ENCODE data around the gene ZSWIM4. TPM values are rescaled to one million over a fixed set of nuclear protein-coding genes. Genes with fewer than 3 reads are reported as not detected.
"Not testable (repeated sequence)": the region's sequence is repeated elsewhere in the genome, so short reads cannot be mapped to it uniquely, and the experiment has no call there.

Gene ZSWIM4
- total RNA-seq, 4 donors from 2014 or later: 1.6 to 9.1 (median 5.8) TPM

- Histone ChIP-seq H3K4me3 (no peak overlapping the region), H3K36me3 (peaks cover 0 to 45% (median 0%) of the 10 kb centered on the region in 3 donors), H3K27ac (no peak overlapping the region), H3K4me1 (peaks cover 0 to 12% (median 4%) of the 10 kb centered on the region in 4 donors), H3K27me3 (no peaks in the 10 kb centered on the region), H3K9me3 (no peaks in the 10 kb centered on the region)
- TF ChIP-seq POLR2A (IDR thresholded peaks at IDR 0.05) (no peak), CTCF (IDR thresholded peaks at IDR 0.05) (no peak)
- no peak for DNase-seq
Observed at GRCh38 chr19:13770013-13770635, 25.1 kb upstream of the ZSWIM4 start.

GRCh38 chr19:13774217-13775191 is 20.7 kb upstream of the ZSWIM4 start, which contains the start of gene C19orf53:
TSS of gene C19orf53 (plus strand) at chr19:13774456. CDS start at chr19:13774478, 22 bp downstream.
- DNase-seq: peak; percentile 88 to 95 (median 90)

GRCh38 chr19:13778398-13778797 is 16.8 kb upstream of the ZSWIM4 start:
- H3K9me3 ChIP-seq: no peaks in the 10 kb centered on the region
- peaks cover 0 to 26% (median 5%) of the 10 kb centered on the region in 4 donors for H3K4me1 ChIP-seq

More at GRCh38 chr19:13774217-13775191, 20.7 kb upstream of the ZSWIM4 start, which contains the start of gene C19orf53:
- H3K4me1 ChIP-seq: peaks cover 0 to 13% (median 5%) of the 10 kb centered on the region in 4 donors
- no peaks in the 10 kb centered on the region for H3K9me3 ChIP-seq
- H3K27me3 ChIP-seq: no peaks in the 10 kb centered on the region
- H3K27ac ChIP-seq: peak within 1 kb of the TSS; percentile 82 to 94 (median 84)
- TF ChIP-seq CTCF (IDR thresholded peaks at IDR 0.05): peak in 2 of 6 experiments; percentile 15 to 27
- peak; percentile 76 to 86 for TF ChIP-seq POLR2A (IDR thresholded peaks at IDR 0.05)
- peak within 1 kb of the TSS; percentile 74 to 88 (median 88) for H3K4me3 ChIP-seq
- peaks cover 0 to 53% (median 0%) of the 10 kb centered on the region in 3 donors for H3K36me3 ChIP-seq

GRCh38 chr19:13778847-13779246 is 16.4 kb upstream of the ZSWIM4 start:
- no peaks in the 10 kb centered on the region for H3K9me3 ChIP-seq
- H3K27ac ChIP-seq: no peak overlapping the region
- no peak for TF ChIP-seq CTCF (IDR thresholded peaks at IDR 0.05)
- TF ChIP-seq POLR2A (IDR thresholded peaks at IDR 0.05): no peak
- peaks cover 0 to 24% (median 0%) of the 10 kb centered on the region in 3 donors for H3K36me3 ChIP-seq
- DNase-seq: no peak
- no peak overlapping the region for H3K4me3 ChIP-seq
- no peaks in the 10 kb centered on the region for H3K27me3 ChIP-seq
- H3K4me1 ChIP-seq: peaks cover 0 to 24% (median 3%) of the 10 kb centered on the region in 4 donors

More at GRCh38 chr19:13778398-13778797, 16.8 kb upstream of the ZSWIM4 start:
- no peak overlapping the region for H3K4me3 ChIP-seq
- no peak overlapping the region for H3K27ac ChIP-seq
- peaks cover 0 to 24% (median 0%) of the 10 kb centered on the region in 3 donors for H3K36me3 ChIP-seq
- H3K27me3 ChIP-seq: no peaks in the 10 kb centered on the region
- DNase-seq: no peak
- TF ChIP-seq CTCF (IDR thresholded peaks at IDR 0.05) (no peak), POLR2A (IDR thresholded peaks at IDR 0.05) (no peak)

GRCh38 chr19:13779794-13780193 is 15.4 kb upstream of the ZSWIM4 start:
- peaks cover 0 to 24% (median 0%) of the 10 kb centered on the region in 3 donors for H3K36me3 ChIP-seq
- H3K4me1 ChIP-seq: peaks cover 0 to 24% (median 4%) of the 10 kb centered on the region in 4 donors
- H3K27ac ChIP-seq, H3K4me3 ChIP-seq, H3K27me3 ChIP-seq, H3K9me3 ChIP-seq, DNase-seq: not testable (repeated sequence)
